H1 (cell line): Measurements from ENCODE around the gene DSTYK. TPM values are rescaled to one million over a fixed set of nuclear protein-coding genes. Genes with fewer than 3 reads are reported as not detected.

Source experiments
- CBX5 ChIP-seq: fragments of 300-800, 300-1000 bp; sonication (generic); IDR thresholded peaks from 2 replicates; pipeline ENCODE4 v1.7.1; 2016; ENCODE audit warnings: antibody characterized with exemption, low read length, low read depth
- CHD1 ChIP-seq: IDR thresholded peaks from 2 replicates; pipeline ENCODE4 v1.6.1; 2012; ENCODE audit warnings: low read depth, low read length, improper control_type of control experiment
- EP300 ChIP-seq, 2 experiments: IDR thresholded peaks; 1 replicate in 1 of 2; 2 replicates in 1 of 2; pipeline ENCODE4 v1.6.1; 2011 to 2012; ENCODE audit warnings: low read depth in 2 of 2, low read length in 2 of 2, mild to moderate bottlenecking in 2 of 2, borderline replicate concordance in 1 of 2, inconsistent platforms in 1 of 2, moderate library complexity in 1 of 2
- JUND ChIP-seq: IDR thresholded peaks from 2 replicates; pipeline ENCODE4 v1.6.1; 2011; ENCODE audit warnings: mild to moderate bottlenecking, improper control_type of control experiment, low read length
- RAD21 ChIP-seq, 2 experiments: IDR thresholded peaks in 1 of 2; conservative IDR thresholded peaks in 1 of 2; 2 replicates each; pipeline ENCODE4 v1.6.1; 2011; ENCODE audit warnings: low read depth in 2 of 2, low read length in 2 of 2, improper control_type of control experiment in 1 of 2, inconsistent platforms in 1 of 2, mild to moderate bottlenecking in 1 of 2, moderate library complexity in 1 of 2
- RBBP5 ChIP-seq: IDR thresholded peaks from 2 replicates; pipeline ENCODE4 v1.7.1; 2012; ENCODE audit warnings: low read depth, mild to moderate bottlenecking, inconsistent platforms, low read length, moderate library complexity, borderline replicate concordance
- SP2 ChIP-seq: IDR thresholded peaks from 2 replicates; pipeline ENCODE4 v1.6.1; 2012; ENCODE audit warnings: mild to moderate bottlenecking, low read length, inconsistent platforms
- TAF1 ChIP-seq: IDR thresholded peaks from 2 replicates; pipeline ENCODE4 v1.6.1; 2011; ENCODE audit warnings: mild to moderate bottlenecking, low read depth, low read length
- polyA plus RNA-seq, 7 experiments: library from polyadenylated mRNA; depleted of rRNA in 3 of 7; stranded (reverse) in 5 of 7; unstranded in 2 of 7; fragments of >200 nt in 5 of 7; fragments of 200-250 nt in 2 of 7; gene quantifications; 1 replicate in 5 of 7; 2 replicates in 1 of 7; 4 replicates in 1 of 7; pipeline versions ENCODE4 v1.2.1 to v1.2.3, GENCODE V29; 2011 to 2013; ENCODE audit warnings: missing spikeins in 2 of 7, mixed read lengths in 2 of 7
- total RNA-seq: library from RNA; stranded (reverse); fragmentation: NEBNext Ultra II Directional; extraction: Animal tissue kit (Norgen Biotek cat#: 25700); gene quantifications from 2 replicates; pipeline ENCODE4 v1.2.1, GENCODE V29; 2021
- TF ChIP-seq, protein P1 (sequence below): fragments of 300-600 bp; sonication (generic); IDR thresholded peaks from 2 replicates; pipeline ENCODE4 v1.7.1; 2012; ENCODE audit warnings: low read length, moderate library complexity, mild to moderate bottlenecking, inconsistent platforms; ENCODE audit not compliant: insufficient replicate concordance
- TF ChIP-seq, protein P2 (sequence below): IDR thresholded peaks from 2 replicates; pipeline ENCODE4 v1.6.1; 2012; ENCODE audit warnings: low read length, inconsistent platforms

Gene DSTYK
- total and polyA plus RNA-seq, 2 of the 8 experiments (the other 6 are each of a cell fraction or from before 2014, with no cell fraction given), result 2.7 to 8.5 TPM

DNA sequence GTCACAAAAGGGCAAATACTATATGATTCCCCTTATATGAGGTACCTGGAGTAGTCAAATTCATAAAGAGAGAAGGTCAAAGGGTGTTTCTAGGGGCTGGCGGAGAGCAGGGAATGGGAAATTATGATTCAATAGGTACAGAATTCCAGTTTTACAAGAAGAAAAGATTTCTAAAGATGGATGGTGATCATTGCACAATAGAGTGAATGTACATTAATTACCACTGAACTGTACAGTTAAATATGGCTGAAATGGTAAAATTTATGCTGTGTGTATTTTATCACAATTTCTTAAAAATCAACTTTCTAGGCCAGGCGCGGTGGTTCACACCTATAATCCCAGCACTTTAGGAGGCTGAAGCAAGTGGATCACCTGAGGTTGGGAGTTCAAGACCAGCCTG is 109.1 kb downstream of the DSTYK start (continued):
- TF ChIP-seq, protein P1, sequence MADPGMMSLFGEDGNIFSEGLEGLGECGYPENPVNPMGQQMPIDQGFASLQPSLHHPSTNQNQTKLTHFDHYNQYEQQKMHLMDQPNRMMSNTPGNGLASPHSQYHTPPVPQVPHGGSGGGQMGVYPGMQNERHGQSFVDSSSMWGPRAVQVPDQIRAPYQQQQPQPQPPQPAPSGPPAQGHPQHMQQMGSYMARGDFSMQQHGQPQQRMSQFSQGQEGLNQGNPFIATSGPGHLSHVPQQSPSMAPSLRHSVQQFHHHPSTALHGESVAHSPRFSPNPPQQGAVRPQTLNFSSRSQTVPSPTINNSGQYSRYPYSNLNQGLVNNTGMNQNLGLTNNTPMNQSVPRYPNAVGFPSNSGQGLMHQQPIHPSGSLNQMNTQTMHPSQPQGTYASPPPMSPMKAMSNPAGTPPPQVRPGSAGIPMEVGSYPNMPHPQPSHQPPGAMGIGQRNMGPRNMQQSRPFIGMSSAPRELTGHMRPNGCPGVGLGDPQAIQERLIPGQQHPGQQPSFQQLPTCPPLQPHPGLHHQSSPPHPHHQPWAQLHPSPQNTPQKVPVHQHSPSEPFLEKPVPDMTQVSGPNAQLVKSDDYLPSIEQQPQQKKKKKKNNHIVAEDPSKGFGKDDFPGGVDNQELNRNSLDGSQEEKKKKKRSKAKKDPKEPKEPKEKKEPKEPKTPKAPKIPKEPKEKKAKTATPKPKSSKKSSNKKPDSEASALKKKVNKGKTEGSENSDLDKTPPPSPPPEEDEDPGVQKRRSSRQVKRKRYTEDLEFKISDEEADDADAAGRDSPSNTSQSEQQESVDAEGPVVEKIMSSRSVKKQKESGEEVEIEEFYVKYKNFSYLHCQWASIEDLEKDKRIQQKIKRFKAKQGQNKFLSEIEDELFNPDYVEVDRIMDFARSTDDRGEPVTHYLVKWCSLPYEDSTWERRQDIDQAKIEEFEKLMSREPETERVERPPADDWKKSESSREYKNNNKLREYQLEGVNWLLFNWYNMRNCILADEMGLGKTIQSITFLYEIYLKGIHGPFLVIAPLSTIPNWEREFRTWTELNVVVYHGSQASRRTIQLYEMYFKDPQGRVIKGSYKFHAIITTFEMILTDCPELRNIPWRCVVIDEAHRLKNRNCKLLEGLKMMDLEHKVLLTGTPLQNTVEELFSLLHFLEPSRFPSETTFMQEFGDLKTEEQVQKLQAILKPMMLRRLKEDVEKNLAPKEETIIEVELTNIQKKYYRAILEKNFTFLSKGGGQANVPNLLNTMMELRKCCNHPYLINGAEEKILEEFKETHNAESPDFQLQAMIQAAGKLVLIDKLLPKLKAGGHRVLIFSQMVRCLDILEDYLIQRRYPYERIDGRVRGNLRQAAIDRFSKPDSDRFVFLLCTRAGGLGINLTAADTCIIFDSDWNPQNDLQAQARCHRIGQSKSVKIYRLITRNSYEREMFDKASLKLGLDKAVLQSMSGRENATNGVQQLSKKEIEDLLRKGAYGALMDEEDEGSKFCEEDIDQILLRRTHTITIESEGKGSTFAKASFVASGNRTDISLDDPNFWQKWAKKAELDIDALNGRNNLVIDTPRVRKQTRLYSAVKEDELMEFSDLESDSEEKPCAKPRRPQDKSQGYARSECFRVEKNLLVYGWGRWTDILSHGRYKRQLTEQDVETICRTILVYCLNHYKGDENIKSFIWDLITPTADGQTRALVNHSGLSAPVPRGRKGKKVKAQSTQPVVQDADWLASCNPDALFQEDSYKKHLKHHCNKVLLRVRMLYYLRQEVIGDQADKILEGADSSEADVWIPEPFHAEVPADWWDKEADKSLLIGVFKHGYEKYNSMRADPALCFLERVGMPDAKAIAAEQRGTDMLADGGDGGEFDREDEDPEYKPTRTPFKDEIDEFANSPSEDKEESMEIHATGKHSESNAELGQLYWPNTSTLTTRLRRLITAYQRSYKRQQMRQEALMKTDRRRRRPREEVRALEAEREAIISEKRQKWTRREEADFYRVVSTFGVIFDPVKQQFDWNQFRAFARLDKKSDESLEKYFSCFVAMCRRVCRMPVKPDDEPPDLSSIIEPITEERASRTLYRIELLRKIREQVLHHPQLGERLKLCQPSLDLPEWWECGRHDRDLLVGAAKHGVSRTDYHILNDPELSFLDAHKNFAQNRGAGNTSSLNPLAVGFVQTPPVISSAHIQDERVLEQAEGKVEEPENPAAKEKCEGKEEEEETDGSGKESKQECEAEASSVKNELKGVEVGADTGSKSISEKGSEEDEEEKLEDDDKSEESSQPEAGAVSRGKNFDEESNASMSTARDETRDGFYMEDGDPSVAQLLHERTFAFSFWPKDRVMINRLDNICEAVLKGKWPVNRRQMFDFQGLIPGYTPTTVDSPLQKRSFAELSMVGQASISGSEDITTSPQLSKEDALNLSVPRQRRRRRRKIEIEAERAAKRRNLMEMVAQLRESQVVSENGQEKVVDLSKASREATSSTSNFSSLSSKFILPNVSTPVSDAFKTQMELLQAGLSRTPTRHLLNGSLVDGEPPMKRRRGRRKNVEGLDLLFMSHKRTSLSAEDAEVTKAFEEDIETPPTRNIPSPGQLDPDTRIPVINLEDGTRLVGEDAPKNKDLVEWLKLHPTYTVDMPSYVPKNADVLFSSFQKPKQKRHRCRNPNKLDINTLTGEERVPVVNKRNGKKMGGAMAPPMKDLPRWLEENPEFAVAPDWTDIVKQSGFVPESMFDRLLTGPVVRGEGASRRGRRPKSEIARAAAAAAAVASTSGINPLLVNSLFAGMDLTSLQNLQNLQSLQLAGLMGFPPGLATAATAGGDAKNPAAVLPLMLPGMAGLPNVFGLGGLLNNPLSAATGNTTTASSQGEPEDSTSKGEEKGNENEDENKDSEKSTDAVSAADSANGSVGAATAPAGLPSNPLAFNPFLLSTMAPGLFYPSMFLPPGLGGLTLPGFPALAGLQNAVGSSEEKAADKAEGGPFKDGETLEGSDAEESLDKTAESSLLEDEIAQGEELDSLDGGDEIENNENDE, result no peak
- TF ChIP-seq RBBP5 (no peak), RAD21 (IDR thresholded peaks at IDR 0.05 in 1 of 2, conservative IDR thresholded peaks at IDR 0.05 in 1 of 2; ENCODE audit: low read depth in 2 of 2, low read length in 2 of 2) (no peak), JUND (no peak), EP300 (IDR thresholded peaks at IDR 0.05; ENCODE audit: borderline replicate concordance in 1 of 2, low read depth in 2 of 2, low read length in 2 of 2) (no peak), CHD1 (no peak), TAF1 (no peak), SP2 (no peak), CBX5 (no peak)
- TF ChIP-seq, protein P2, sequence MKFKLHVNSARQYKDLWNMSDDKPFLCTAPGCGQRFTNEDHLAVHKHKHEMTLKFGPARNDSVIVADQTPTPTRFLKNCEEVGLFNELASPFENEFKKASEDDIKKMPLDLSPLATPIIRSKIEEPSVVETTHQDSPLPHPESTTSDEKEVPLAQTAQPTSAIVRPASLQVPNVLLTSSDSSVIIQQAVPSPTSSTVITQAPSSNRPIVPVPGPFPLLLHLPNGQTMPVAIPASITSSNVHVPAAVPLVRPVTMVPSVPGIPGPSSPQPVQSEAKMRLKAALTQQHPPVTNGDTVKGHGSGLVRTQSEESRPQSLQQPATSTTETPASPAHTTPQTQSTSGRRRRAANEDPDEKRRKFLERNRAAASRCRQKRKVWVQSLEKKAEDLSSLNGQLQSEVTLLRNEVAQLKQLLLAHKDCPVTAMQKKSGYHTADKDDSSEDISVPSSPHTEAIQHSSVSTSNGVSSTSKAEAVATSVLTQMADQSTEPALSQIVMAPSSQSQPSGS, result no peak
